Activated CD4-positive, alpha-beta T cell treated with anti-CD3 and anti-CD28 coated beads for 1 hour (primary cell): Measurements from ENCODE around the gene NDUFA11.
"Not testable (repeated sequence)": the region's sequence is repeated elsewhere in the genome, so short reads cannot be mapped to it uniquely, and the experiment has no call there.

Source experiments
- DNase-seq: peaks from one replicate; pipeline ENCODE4 v3.0.0-alpha.2; 2020

NDUFA11 gene

DNA sequence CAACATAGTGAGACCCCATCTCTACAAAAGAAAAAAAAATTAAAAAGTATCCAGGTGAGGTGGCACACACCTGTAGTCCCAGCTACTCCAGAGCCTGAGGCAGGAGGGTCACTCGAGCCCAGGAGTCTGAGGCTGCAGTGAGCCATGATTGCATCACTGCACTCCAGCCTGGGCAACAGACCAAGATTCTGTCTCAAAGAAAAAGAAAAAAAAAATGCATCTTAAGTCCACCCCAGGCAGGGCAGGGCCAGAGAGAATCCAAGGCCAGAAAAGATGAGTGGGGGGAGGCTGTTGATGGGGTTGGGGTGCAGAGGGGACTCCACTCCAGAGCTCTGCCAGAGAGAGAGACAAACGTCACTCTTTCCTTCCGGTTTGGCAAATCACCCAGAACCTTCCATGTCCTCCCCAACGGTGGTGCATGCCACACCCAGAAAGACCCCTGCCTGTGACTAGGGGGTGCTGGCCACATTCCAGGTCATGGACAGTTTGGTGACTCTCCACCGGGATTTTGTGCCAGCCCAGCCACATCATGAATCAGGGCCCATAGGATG lies 52.8 kb downstream of the NDUFA11 start:
- DNase-seq, result no peak

GRCh38 chr19:5850189-5850588 lies 53.4 kb downstream of the NDUFA11 start:
- no peak for DNase-seq

DNA sequence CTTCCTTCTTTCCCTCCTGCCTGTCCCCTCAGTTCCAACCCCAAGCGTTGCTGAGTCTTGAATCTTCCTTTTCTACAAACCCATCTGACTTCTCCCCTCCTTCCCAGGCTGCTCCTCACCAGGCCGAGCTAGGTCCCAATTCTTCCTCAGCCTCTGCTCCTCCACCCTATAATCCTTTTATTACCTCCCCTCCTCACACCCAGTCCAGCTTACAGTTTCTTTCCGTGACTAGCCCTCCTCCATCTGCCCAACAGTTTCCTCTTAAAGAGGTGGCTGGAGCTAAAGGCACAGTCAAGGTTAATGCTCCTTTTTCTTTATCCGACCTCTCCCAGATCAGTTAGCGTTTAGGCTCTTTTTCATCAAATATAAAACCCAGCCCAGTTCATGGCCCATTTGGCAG lies 55.0 kb downstream of the NDUFA11 start:
- DNase-seq, result not testable (repeated sequence)

DNA sequence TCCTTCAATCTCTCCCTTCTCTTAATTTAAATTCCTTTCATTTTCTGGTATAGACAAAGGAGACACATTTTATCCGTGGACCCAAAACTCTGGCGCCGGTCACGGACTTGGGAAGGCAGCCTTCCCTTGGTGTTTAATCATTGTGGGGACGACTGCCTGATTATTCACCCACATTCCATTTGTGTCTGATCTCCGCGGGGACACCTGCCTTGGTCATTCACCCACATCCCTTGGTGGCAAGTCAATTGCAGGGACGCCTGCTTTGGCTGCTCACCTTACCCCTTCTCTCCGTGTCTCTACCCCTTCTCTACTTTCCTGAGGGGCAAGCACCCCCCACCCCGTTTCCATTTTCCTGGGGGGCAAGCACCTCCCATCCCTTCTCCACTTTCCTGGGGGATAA lies 55.7 kb downstream of the NDUFA11 start:
- not testable (repeated sequence) for DNase-seq
